Activated naive CD4-positive, alpha-beta T cell treated with anti-CD3 and anti-CD28 coated beads, Interleukin-2, amount 50 U/mL, for 24 hours (primary cell): ENCODE data around the gene SCFD1.
"Not testable (repeated sequence)": the region's sequence is repeated elsewhere in the genome, so short reads cannot be mapped to it uniquely, and the experiment has no call there.

Experiments
- H3K27ac Mint-ChIP-seq: one replicate; pipeline ENCODE4 v1.8.0; 2021; ENCODE audit warnings: mild to moderate bottlenecking, mixed read lengths
- H3K27me3 Mint-ChIP-seq: one replicate; pipeline ENCODE4 v1.8.0; 2021; ENCODE audit warnings: mixed read lengths
- H3K36me3 Mint-ChIP-seq: one replicate; pipeline ENCODE4 v1.8.0; 2021; ENCODE audit warnings: mixed read lengths
- H3K4me1 Mint-ChIP-seq: one replicate; pipeline ENCODE4 v1.8.0; 2021; ENCODE audit warnings: mixed read lengths
- H3K4me3 Mint-ChIP-seq: one replicate; pipeline ENCODE4 v1.8.0; 2021; ENCODE audit warnings: mild to moderate bottlenecking, mixed read lengths
- H3K9me3 Mint-ChIP-seq: one replicate; pipeline ENCODE4 v1.8.0; 2021; ENCODE audit warnings: mixed read lengths

The SCFD1 gene

GRCh38 chr14:30600922-30601918 lies 20.9 kb upstream of the SCFD1 start:
- Mint-ChIP-seq H3K4me1 (no peaks in the 10 kb centered on the region), H3K4me3 (no peak overlapping the region), H3K36me3 (peaks cover 11% of the 10 kb centered on the region), H3K27me3 (no peaks in the 10 kb centered on the region), H3K9me3 (no peaks in the 10 kb centered on the region), H3K27ac (peak overlapping the region; percentile 57)

- no peaks in the 10 kb centered on the region for H3K9me3 Mint-ChIP-seq
- H3K27ac Mint-ChIP-seq: no peak overlapping the region
- no peaks in the 10 kb centered on the region for H3K4me1 Mint-ChIP-seq
- no peak overlapping the region for H3K4me3 Mint-ChIP-seq
- H3K27me3 Mint-ChIP-seq: no peaks in the 10 kb centered on the region
- H3K36me3 Mint-ChIP-seq: peaks cover 9% of the 10 kb centered on the region
These were observed 18.7 kb upstream of the SCFD1 start for GRCh38 chr14:30603402-30603801.

- not testable (repeated sequence) for H3K4me1 Mint-ChIP-seq, H3K9me3 Mint-ChIP-seq, H3K4me3 Mint-ChIP-seq, H3K27me3 Mint-ChIP-seq, H3K27ac Mint-ChIP-seq, H3K36me3 Mint-ChIP-seq
These were observed 17.4 kb upstream of the SCFD1 start for GRCh38 chr14:30604696-30605095.

- Mint-ChIP-seq H3K4me3 (no peak overlapping the region), H3K9me3 (no peaks in the 10 kb centered on the region), H3K27ac (no peak overlapping the region), H3K36me3 (peaks cover 4% of the 10 kb centered on the region), H3K4me1 (no peaks in the 10 kb centered on the region), H3K27me3 (no peaks in the 10 kb centered on the region)
These were observed 14.9 kb upstream of the SCFD1 start for GRCh38 chr14:30607156-30607780.

- no peaks in the 10 kb centered on the region for H3K27me3 Mint-ChIP-seq
- no peak overlapping the region for H3K4me3 Mint-ChIP-seq
- peaks cover 5% of the 10 kb centered on the region for H3K36me3 Mint-ChIP-seq
- H3K27ac Mint-ChIP-seq: no peak overlapping the region
- no peaks in the 10 kb centered on the region for H3K9me3 Mint-ChIP-seq
- no peaks in the 10 kb centered on the region for H3K4me1 Mint-ChIP-seq
These were observed 13.5 kb upstream of the SCFD1 start for GRCh38 chr14:30608533-30609006.

- no peaks in the 10 kb centered on the region for H3K9me3 Mint-ChIP-seq
These were observed 11.3 kb upstream of the SCFD1 start for GRCh38 chr14:30610787-30611343.

GRCh38 chr14:30614155-30614554 lies 8.0 kb upstream of the SCFD1 start:
- H3K36me3 Mint-ChIP-seq: peaks cover 8% of the 10 kb centered on the region
- H3K27me3 Mint-ChIP-seq: no peaks in the 10 kb centered on the region
- H3K27ac Mint-ChIP-seq: no peak overlapping the region

More at GRCh38 chr14:30610787-30611343, 11.3 kb upstream of the SCFD1 start:
- Mint-ChIP-seq H3K27ac (no peak overlapping the region), H3K4me1 (no peaks in the 10 kb centered on the region), H3K36me3 (peaks cover 1% of the 10 kb centered on the region), H3K4me3 (no peak overlapping the region), H3K27me3 (no peaks in the 10 kb centered on the region)

GRCh38 chr14:30620178-30620577 lies 1.9 kb upstream of the SCFD1 start:
- peak overlapping the region; percentile 71 for H3K4me3 Mint-ChIP-seq
- H3K36me3 Mint-ChIP-seq: peaks cover 9% of the 10 kb centered on the region
- H3K27me3 Mint-ChIP-seq: no peaks in the 10 kb centered on the region
- peak overlapping the region; percentile 32 for H3K27ac Mint-ChIP-seq
- peaks cover 35% of the 10 kb centered on the region for H3K4me1 Mint-ChIP-seq
- H3K9me3 Mint-ChIP-seq: no peaks in the 10 kb centered on the region

More at GRCh38 chr14:30614155-30614554, 8.0 kb upstream of the SCFD1 start:
- Mint-ChIP-seq H3K4me1 (no peaks in the 10 kb centered on the region), H3K9me3 (no peaks in the 10 kb centered on the region), H3K4me3 (no peak overlapping the region)

GRCh38 chr14:30621354-30621939 lies 672 bp upstream of the SCFD1 start:
- Mint-ChIP-seq H3K4me3 (peak overlapping the region; percentile 97), H3K27me3 (no peaks in the 10 kb centered on the region), H3K36me3 (peaks cover 5% of the 10 kb centered on the region), H3K4me1 (peaks cover 39% of the 10 kb centered on the region), H3K9me3 (no peaks in the 10 kb centered on the region), H3K27ac (peak overlapping the region; percentile 98)

GRCh38 chr14:30623412-30624131 lies 1.5 kb downstream of the SCFD1 start:
- H3K27ac Mint-ChIP-seq: no peak overlapping the region
- peak overlapping the region; percentile 97 for H3K4me3 Mint-ChIP-seq
- H3K27me3 Mint-ChIP-seq: no peaks in the 10 kb centered on the region
- H3K36me3 Mint-ChIP-seq: peaks cover 8% of the 10 kb centered on the region
- H3K4me1 Mint-ChIP-seq: peaks cover 52% of the 10 kb centered on the region
- no peaks in the 10 kb centered on the region for H3K9me3 Mint-ChIP-seq

GRCh38 chr14:30624132-30624423 lies 2.0 kb downstream of the SCFD1 start:
- H3K27ac Mint-ChIP-seq: peak overlapping the region; percentile 36
- H3K36me3 Mint-ChIP-seq: peaks cover 10% of the 10 kb centered on the region
- peaks cover 56% of the 10 kb centered on the region for H3K4me1 Mint-ChIP-seq
- H3K4me3 Mint-ChIP-seq: peak overlapping the region; percentile 97
- no peaks in the 10 kb centered on the region for H3K9me3 Mint-ChIP-seq
- no peaks in the 10 kb centered on the region for H3K27me3 Mint-ChIP-seq

- Mint-ChIP-seq H3K27ac (no peak overlapping the region), H3K4me3 (no peak overlapping the region), H3K9me3 (no peaks in the 10 kb centered on the region), H3K4me1 (peaks cover 49% of the 10 kb centered on the region), H3K36me3 (peaks cover 10% of the 10 kb centered on the region), H3K27me3 (no peaks in the 10 kb centered on the region)
These were observed 3.4 kb downstream of the SCFD1 start for GRCh38 chr14:30625533-30625932.

GRCh38 chr14:30629432-30629831 lies 7.3 kb downstream of the SCFD1 start:
- Mint-ChIP-seq H3K36me3 (peaks cover 12% of the 10 kb centered on the region), H3K4me1 (peaks cover 32% of the 10 kb centered on the region)
- not testable (repeated sequence) for H3K4me3 Mint-ChIP-seq, H3K27me3 Mint-ChIP-seq, H3K27ac Mint-ChIP-seq, H3K9me3 Mint-ChIP-seq

GRCh38 chr14:30630248-30630647 lies 8.1 kb downstream of the SCFD1 start:
- Mint-ChIP-seq H3K4me3 (no peak overlapping the region), H3K4me1 (peaks cover 26% of the 10 kb centered on the region), H3K36me3 (peaks cover 13% of the 10 kb centered on the region), H3K9me3 (no peaks in the 10 kb centered on the region), H3K27ac (no peak overlapping the region), H3K27me3 (no peaks in the 10 kb centered on the region)

- Mint-ChIP-seq H3K27ac (no peak overlapping the region), H3K4me1 (peaks cover 26% of the 10 kb centered on the region)
These were observed 10.6 kb downstream of the SCFD1 start for GRCh38 chr14:30632730-30633129.

More at GRCh38 chr14:30632730-30633129, 10.6 kb downstream of the SCFD1 start:
- Mint-ChIP-seq H3K4me3 (no peak overlapping the region), H3K9me3 (no peaks in the 10 kb centered on the region), H3K36me3 (peaks cover 27% of the 10 kb centered on the region), H3K27me3 (no peaks in the 10 kb centered on the region)
